D721Med (cell line): ENCODE results near the gene ATP5IF1.

Experiments
- DNase-seq: peaks from one replicate; pipeline ENCODE4 v3.0.0; 2011; ENCODE audit warnings: low spot score; ENCODE audit not compliant: insufficient read length
- FAIRE-seq: peaks from 2 replicates; lab custom pipeline; 2011; peaks lifted over from hg19 to GRCh38; lab: Jason Lieb, UNC
- CTCF ChIP-seq: IDR thresholded peaks from 2 replicates; pipeline ENCODE4 v1.5.1; 2012; ENCODE audit warnings: mild to moderate bottlenecking, control low read depth; ENCODE audit not compliant: insufficient read depth; ENCODE audit errors: missing control alignments

Gene ATP5IF1

DNA sequence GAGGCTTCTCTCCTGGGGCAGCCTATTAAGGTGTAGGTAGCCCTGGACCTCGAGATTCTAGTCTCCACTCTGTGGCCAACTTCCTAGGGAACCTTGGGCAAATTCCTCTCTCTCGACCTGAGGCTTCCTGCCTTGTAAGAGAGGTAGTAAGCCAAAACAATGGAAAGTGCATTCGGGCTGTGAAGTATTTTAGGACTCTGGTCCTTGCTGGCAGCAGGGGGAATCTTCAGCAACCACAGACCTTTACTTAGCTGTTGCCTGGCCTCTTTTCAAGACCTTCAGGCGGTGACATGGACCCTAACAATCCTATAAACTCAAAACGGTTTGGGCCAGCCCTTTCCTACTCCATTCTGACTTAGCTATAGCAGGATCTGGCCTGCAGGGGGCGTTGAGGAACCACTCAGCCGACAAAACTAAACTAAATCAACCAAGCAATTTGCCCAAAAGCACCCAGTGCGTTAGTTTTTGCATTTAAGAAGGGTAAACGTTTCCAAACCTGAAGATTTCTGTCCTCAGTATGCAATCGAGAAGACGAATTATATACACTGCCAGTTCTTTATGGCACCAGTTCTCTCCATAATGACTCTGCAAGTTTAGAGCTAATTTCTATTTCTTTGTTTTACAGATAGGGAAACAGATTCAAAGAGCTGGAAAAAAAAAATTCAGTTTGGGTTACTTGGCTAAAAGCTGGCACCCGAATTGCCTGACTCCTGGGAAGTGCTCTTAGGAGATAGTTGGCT lies 12.5 kb downstream of the ATP5IF1 start:
- DNase-seq: no peak
- no peak for FAIRE-seq
- peak; percentile 97 for TF ChIP-seq CTCF

GRCh38 chr1:28249013-28249865 lies 13.3 kb downstream of the ATP5IF1 start:
- DNase-seq: no peak
- no peak for FAIRE-seq

DNA sequence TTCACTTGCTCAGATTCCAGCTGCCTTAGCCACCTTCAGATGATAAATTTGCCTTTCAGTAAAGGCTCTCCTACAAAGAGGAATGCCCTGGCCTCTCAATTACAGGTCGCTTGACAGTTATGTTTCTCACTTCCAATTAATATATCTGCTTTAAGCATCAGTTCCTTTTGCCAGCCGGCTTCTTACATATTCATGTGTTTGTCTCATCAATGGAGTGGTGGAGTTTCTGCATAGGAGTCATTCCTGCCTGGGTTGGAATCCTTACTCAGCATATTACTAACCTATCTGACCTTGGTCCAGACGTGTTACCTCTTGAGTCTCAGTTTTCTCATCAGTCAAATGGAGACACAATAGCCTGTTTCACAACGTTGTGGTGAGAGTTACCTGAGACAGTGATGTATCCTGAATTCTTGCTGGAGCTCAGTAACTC lies 14.0 kb downstream of the ATP5IF1 start:
- DNase-seq: no peak
- no peak for FAIRE-seq
- no peak for TF ChIP-seq CTCF

More at GRCh38 chr1:28249013-28249865, 13.3 kb downstream of the ATP5IF1 start:
- no peak for TF ChIP-seq CTCF

GRCh38 chr1:28256197-28256827 lies 20.4 kb downstream of the ATP5IF1 start:
- no peak for FAIRE-seq

GRCh38 chr1:28257736-28258135 lies 21.8 kb downstream of the ATP5IF1 start:
- no peak for TF ChIP-seq CTCF
- DNase-seq (no peak), FAIRE-seq (no peak)

More at GRCh38 chr1:28256197-28256827, 20.4 kb downstream of the ATP5IF1 start:
- no peak for TF ChIP-seq CTCF
- DNase-seq: no peak

DNA sequence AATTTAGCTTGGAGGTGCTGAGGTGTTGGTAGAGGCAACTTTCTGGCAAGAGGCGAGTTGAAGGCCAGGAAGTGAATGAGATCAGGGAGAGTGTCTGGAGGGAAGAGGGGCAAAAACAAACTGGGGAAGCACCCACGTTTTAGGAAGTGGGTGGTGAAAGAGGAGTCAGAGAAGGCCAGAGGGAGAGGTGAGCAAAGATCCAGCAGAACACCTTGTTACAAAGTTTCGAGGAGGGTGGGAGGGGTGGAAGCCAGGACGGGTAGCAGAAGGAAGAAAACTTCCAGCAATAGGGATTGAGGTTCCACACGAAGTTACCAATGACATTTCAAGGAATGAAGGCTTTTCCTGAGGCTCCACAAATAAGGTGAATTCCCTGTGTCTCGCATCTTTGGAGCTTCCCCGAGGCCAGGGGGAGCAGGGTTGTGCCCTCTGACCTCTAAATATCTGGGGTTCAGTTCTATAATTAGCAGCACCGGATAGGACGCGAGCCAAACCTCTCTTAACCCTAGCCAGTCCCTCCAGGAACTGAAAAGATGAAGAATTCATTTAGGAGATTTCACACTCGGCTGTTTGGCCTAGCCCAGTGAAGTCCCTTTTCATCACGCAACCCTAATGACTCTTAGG lies 22.8 kb downstream of the ATP5IF1 start:
- DNase-seq (no peak), FAIRE-seq (no peak)
- TF ChIP-seq CTCF: no peak
